ENCODE results near the gene FBLN5. TPM values are rescaled to one million over a fixed set of nuclear protein-coding genes. Genes with fewer than 3 reads are reported as not detected.

FBLN5 gene
- total RNA-seq, 1 experiment from 2014 or later: not detected

- CTCF ChIA-PET: no interaction called here
- H4K20me1 ChIP-seq (ENCODE audit: insufficient read depth): no peaks in the 10 kb centered on the region
- no peaks in the 10 kb centered on the region for H3F3A ChIP-seq (ENCODE audit: insufficient read depth, low read depth)
- no peak overlapping the region for H2AFZ ChIP-seq
- no TSS peak for BruUV-seq (replicated peaks)
- H3K9me3 ChIP-seq (ENCODE audit: insufficient read depth, low read depth): no peaks in the 10 kb centered on the region
- H3K79me2 ChIP-seq (ENCODE audit: low read depth): no peaks in the 10 kb centered on the region
- H3K4me3 ChIP-seq: no peak overlapping the region
- H3K36me3 ChIP-seq (ENCODE audit: low read depth): no peaks in the 10 kb centered on the region
- DNase-seq: no peak
- TF ChIP-seq EZH2 (IDR thresholded peaks at IDR 0.05; ENCODE audit: low read depth): no peak
- no peak for TF ChIP-seq CTCF (conservative IDR thresholded peaks at IDR 0.05)
- no peaks in the 10 kb centered on the region for H3K9me2 ChIP-seq (ENCODE audit: insufficient read depth)
- H3K27ac ChIP-seq: no peak overlapping the region
- H3K4me2 ChIP-seq: no peak overlapping the region
- POLR2A ChIA-PET (ENCODE audit: unreplicated experiment): no interaction called here
- intact Hi-C loops (cut with micrococcal nuclease; ENCODE audit: unreplicated experiment): no loop called here
- no peaks in the 10 kb centered on the region for H3K4me1 ChIP-seq (replicated peaks; ENCODE audit: insufficient read depth)
- no peaks in the 10 kb centered on the region for H3K27me3 ChIP-seq (ENCODE audit: insufficient read depth, low read depth)
Observed at GRCh38 chr14:91904956-91905645, 42.4 kb downstream of the FBLN5 start.

- no peaks in the 10 kb centered on the region for H3K4me1 ChIP-seq (replicated peaks; ENCODE audit: insufficient read depth)
- no peaks in the 10 kb centered on the region for H3K27me3 ChIP-seq (ENCODE audit: insufficient read depth, low read depth)
- no peaks in the 10 kb centered on the region for H3K79me2 ChIP-seq (ENCODE audit: low read depth)
- intact Hi-C loops (cut with micrococcal nuclease; ENCODE audit: unreplicated experiment): no loop called here
- no peaks in the 10 kb centered on the region for H3F3A ChIP-seq (ENCODE audit: insufficient read depth, low read depth)
- H4K20me1 ChIP-seq (ENCODE audit: insufficient read depth): no peaks in the 10 kb centered on the region
- no peak overlapping the region for H3K4me3 ChIP-seq
- TF ChIP-seq EZH2 (IDR thresholded peaks at IDR 0.05; ENCODE audit: low read depth): no peak
- TF ChIP-seq CTCF (conservative IDR thresholded peaks at IDR 0.05): no peak
- no peak overlapping the region for H3K27ac ChIP-seq
- no peaks in the 10 kb centered on the region for H3K9me3 ChIP-seq (ENCODE audit: insufficient read depth, low read depth)
- ChIA-PET CTCF (no interaction called here), POLR2A (ENCODE audit: unreplicated experiment) (no interaction called here)
- no TSS peak for BruUV-seq (replicated peaks)
- H3K4me2 ChIP-seq: no peak overlapping the region
- no peak for DNase-seq
- no peaks in the 10 kb centered on the region for H3K9me2 ChIP-seq (ENCODE audit: insufficient read depth)
- H3K36me3 ChIP-seq (ENCODE audit: low read depth): no peaks in the 10 kb centered on the region
- no peak overlapping the region for H2AFZ ChIP-seq
Observed at GRCh38 chr14:91904483-91904882, 43.0 kb downstream of the FBLN5 start.

- no peaks in the 10 kb centered on the region for H3K27me3 ChIP-seq (ENCODE audit: insufficient read depth, low read depth)
- no peaks in the 10 kb centered on the region for H3K9me3 ChIP-seq (ENCODE audit: insufficient read depth, low read depth)
- H3K79me2 ChIP-seq (ENCODE audit: low read depth): no peaks in the 10 kb centered on the region
- H3K4me2 ChIP-seq: no peak overlapping the region
- no peak for DNase-seq
- no peak for TF ChIP-seq EZH2 (IDR thresholded peaks at IDR 0.05; ENCODE audit: low read depth)
- TF ChIP-seq CTCF (conservative IDR thresholded peaks at IDR 0.05): no peak
- H3F3A ChIP-seq (ENCODE audit: insufficient read depth, low read depth): no peaks in the 10 kb centered on the region
- H4K20me1 ChIP-seq (ENCODE audit: insufficient read depth): no peaks in the 10 kb centered on the region
- H3K9me2 ChIP-seq (ENCODE audit: insufficient read depth): no peaks in the 10 kb centered on the region
- no peak overlapping the region for H2AFZ ChIP-seq
- H3K4me1 ChIP-seq (replicated peaks; ENCODE audit: insufficient read depth): no peaks in the 10 kb centered on the region
- POLR2A ChIA-PET (ENCODE audit: unreplicated experiment): no interaction called here
- no peak overlapping the region for H3K4me3 ChIP-seq
- H3K36me3 ChIP-seq (ENCODE audit: low read depth): no peaks in the 10 kb centered on the region
- intact Hi-C loops (cut with micrococcal nuclease; ENCODE audit: unreplicated experiment): no loop called here
- BruUV-seq (replicated peaks): no TSS peak
- H3K27ac ChIP-seq: no peak overlapping the region
- CTCF ChIA-PET: no interaction called here
Observed at GRCh38 chr14:91903070-91903469, 44.4 kb downstream of the FBLN5 start.

Data from PC-9 (cell line).